ENCODE data around the gene LRSAM1.
"Not testable (repeated sequence)": the region's sequence is repeated elsewhere in the genome, so short reads cannot be mapped to it uniquely, and the experiment has no call there.

Gene LRSAM1

GRCh38 chr9:127457191-127457878 is 6.0 kb downstream of the LRSAM1 start:
- DNase-seq (ENCODE audit: low spot score in 2 of 2): no peak
- in situ Hi-C loops (cut with MboI; ENCODE audit: low sequenced_read_pairs): no loop called here
- no peak overlapping the region for H3K4me3 ChIP-seq
- no peaks in the 10 kb centered on the region for H3K9me3 ChIP-seq
- H3K4me1 ChIP-seq: peaks cover 3% of the 10 kb centered on the region; the same call in 1 of the 2 replicates
- H3K36me3 ChIP-seq (replicated peaks): peaks cover 36% of the 10 kb centered on the region
- H3K27me3 ChIP-seq (ENCODE audit: low read depth): no peaks in the 10 kb centered on the region

- DNase-seq (ENCODE audit: low spot score in 2 of 2): no peak
- Histone ChIP-seq H3K4me1 (no peaks in the 10 kb centered on the region), H3K4me3 (no peak overlapping the region), H3K36me3 (replicated peaks) (peaks cover 45% of the 10 kb centered on the region), H3K9me3 (no peaks in the 10 kb centered on the region), H3K27me3 (ENCODE audit: low read depth) (no peaks in the 10 kb centered on the region)
- in situ Hi-C loops (cut with MboI; ENCODE audit: low sequenced_read_pairs): no loop called here
Measured at GRCh38 chr9:127458921-127459320, 7.6 kb downstream of the LRSAM1 start.

- H3K9me3 ChIP-seq: no peaks in the 10 kb centered on the region
- no peaks in the 10 kb centered on the region for H3K27me3 ChIP-seq (ENCODE audit: low read depth)
- in situ Hi-C loops (cut with MboI; ENCODE audit: low sequenced_read_pairs): no loop called here
- no peak for DNase-seq (ENCODE audit: low spot score in 2 of 2)
- peaks cover 31% of the 10 kb centered on the region for H3K36me3 ChIP-seq (replicated peaks)
- H3K4me1 ChIP-seq: no peaks in the 10 kb centered on the region
- no peak overlapping the region for H3K4me3 ChIP-seq
Measured at GRCh38 chr9:127463382-127463781, 12.1 kb downstream of the LRSAM1 start.

GRCh38 chr9:127463911-127464310 is 12.6 kb downstream of the LRSAM1 start:
- Histone ChIP-seq H3K36me3 (replicated peaks) (peaks cover 31% of the 10 kb centered on the region), H3K9me3 (no peaks in the 10 kb centered on the region), H3K4me3 (no peak overlapping the region), H3K27me3 (ENCODE audit: low read depth) (no peaks in the 10 kb centered on the region), H3K4me1 (no peaks in the 10 kb centered on the region)
- DNase-seq (ENCODE audit: low spot score in 2 of 2): no peak
- in situ Hi-C loops (cut with MboI; ENCODE audit: low sequenced_read_pairs): no loop called here

GRCh38 chr9:127466407-127466917 is 15.2 kb downstream of the LRSAM1 start:
- DNase-seq (ENCODE audit: low spot score in 2 of 2); H3K4me1 ChIP-seq; H3K4me3 ChIP-seq; H3K9me3 ChIP-seq; in situ Hi-C loops (cut with MboI; ENCODE audit: low sequenced_read_pairs); H3K27me3 ChIP-seq (ENCODE audit: low read depth): not testable (repeated sequence)
- H3K36me3 ChIP-seq (replicated peaks): peaks cover 15% of the 10 kb centered on the region

- in situ Hi-C loops (cut with MboI; ENCODE audit: low sequenced_read_pairs): no loop called here
- no peaks in the 10 kb centered on the region for H3K27me3 ChIP-seq (ENCODE audit: low read depth)
- no peaks in the 10 kb centered on the region; the same call in 1 of the 2 replicates for H3K9me3 ChIP-seq
- H3K4me1 ChIP-seq: peaks cover 9% of the 10 kb centered on the region
- DNase-seq (ENCODE audit: low spot score in 2 of 2): no peak
- H3K36me3 ChIP-seq (replicated peaks): peaks cover 6% of the 10 kb centered on the region
- no peak overlapping the region for H3K4me3 ChIP-seq
Measured at GRCh38 chr9:127467621-127468020, 16.3 kb downstream of the LRSAM1 start.

- no peak for DNase-seq (ENCODE audit: low spot score in 2 of 2)
- in situ Hi-C loops (cut with MboI; ENCODE audit: low sequenced_read_pairs): no loop called here
- no peaks in the 10 kb centered on the region for H3K27me3 ChIP-seq (ENCODE audit: low read depth)
- H3K36me3 ChIP-seq (replicated peaks): no peaks in the 10 kb centered on the region; the same call in none of the 2 replicates
- no peak overlapping the region for H3K4me3 ChIP-seq
- H3K4me1 ChIP-seq: peaks cover 9% of the 10 kb centered on the region
- H3K9me3 ChIP-seq: no peaks in the 10 kb centered on the region; the same call in 1 of the 2 replicates
Measured at GRCh38 chr9:127470662-127471061, 19.4 kb downstream of the LRSAM1 start.

- Histone ChIP-seq H3K36me3 (replicated peaks) (peaks cover 3% of the 10 kb centered on the region), H3K4me3 (no peak overlapping the region), H3K9me3 (no peaks in the 10 kb centered on the region; the same call in 1 of the 2 replicates), H3K4me1 (peaks cover 9% of the 10 kb centered on the region), H3K27me3 (ENCODE audit: low read depth) (no peaks in the 10 kb centered on the region)
- in situ Hi-C loops (cut with MboI; ENCODE audit: low sequenced_read_pairs): no loop called here
- DNase-seq (ENCODE audit: low spot score in 2 of 2): no peak
Measured at GRCh38 chr9:127473501-127473900, 22.2 kb downstream of the LRSAM1 start.

DNA sequence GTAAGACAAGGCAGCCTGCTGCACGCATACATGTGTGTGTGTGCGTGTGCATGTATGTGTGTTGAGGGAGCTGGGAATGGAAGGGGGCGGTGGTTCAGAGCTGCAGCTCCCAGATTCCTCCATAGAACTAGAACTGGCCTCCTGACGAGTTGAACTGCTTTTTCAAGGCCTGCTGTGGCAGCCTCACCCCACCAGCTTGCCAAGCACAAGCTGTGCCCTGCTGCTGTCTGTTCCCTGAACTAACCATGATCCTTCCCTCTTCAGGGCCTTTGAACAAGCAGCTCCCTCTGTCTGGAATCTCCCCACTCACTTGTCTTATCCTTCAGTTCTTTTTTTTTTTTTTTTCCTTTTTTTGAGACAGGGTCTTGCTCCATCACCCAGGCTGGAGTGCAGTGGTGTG is 22.6 kb downstream of the LRSAM1 start:
- H3K27me3 ChIP-seq (ENCODE audit: low read depth): no peaks in the 10 kb centered on the region
- peaks cover 9% of the 10 kb centered on the region for H3K4me1 ChIP-seq
- H3K36me3 ChIP-seq (replicated peaks): peaks cover 6% of the 10 kb centered on the region
- H3K4me3 ChIP-seq: no peak overlapping the region
- DNase-seq (ENCODE audit: low spot score in 2 of 2): no peak
- H3K9me3 ChIP-seq: no peaks in the 10 kb centered on the region; the same call in 1 of the 2 replicates
- in situ Hi-C loops (cut with MboI; ENCODE audit: low sequenced_read_pairs): no loop called here

DNA sequence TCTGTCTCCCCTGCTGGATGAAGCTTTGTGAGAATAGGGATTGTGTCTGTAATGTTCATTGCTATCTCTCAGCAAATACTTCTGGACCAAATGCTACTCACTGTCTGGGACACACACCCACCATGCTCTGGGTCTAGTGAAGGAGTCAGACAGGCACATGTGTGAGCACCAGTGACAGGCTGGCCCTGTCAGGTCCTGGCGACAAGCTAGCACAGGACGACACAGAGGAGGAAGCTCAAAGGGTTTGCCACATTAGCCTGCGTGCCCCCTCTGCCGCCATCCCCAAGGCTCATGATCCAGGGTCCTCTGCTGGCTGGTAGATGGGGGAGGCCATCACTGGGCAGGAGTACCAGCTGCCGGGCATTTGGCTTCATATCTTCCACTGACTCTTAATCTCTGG is 23.3 kb downstream of the LRSAM1 start:
- no peaks in the 10 kb centered on the region for H3K27me3 ChIP-seq (ENCODE audit: low read depth)
- no peak for DNase-seq (ENCODE audit: low spot score in 2 of 2)
- no peaks in the 10 kb centered on the region; the same call in 1 of the 2 replicates for H3K9me3 ChIP-seq
- H3K36me3 ChIP-seq (replicated peaks): peaks cover 11% of the 10 kb centered on the region
- in situ Hi-C loops (cut with MboI; ENCODE audit: low sequenced_read_pairs): no loop called here
- no peak overlapping the region for H3K4me3 ChIP-seq
- H3K4me1 ChIP-seq: peaks cover 9% of the 10 kb centered on the region

DNA sequence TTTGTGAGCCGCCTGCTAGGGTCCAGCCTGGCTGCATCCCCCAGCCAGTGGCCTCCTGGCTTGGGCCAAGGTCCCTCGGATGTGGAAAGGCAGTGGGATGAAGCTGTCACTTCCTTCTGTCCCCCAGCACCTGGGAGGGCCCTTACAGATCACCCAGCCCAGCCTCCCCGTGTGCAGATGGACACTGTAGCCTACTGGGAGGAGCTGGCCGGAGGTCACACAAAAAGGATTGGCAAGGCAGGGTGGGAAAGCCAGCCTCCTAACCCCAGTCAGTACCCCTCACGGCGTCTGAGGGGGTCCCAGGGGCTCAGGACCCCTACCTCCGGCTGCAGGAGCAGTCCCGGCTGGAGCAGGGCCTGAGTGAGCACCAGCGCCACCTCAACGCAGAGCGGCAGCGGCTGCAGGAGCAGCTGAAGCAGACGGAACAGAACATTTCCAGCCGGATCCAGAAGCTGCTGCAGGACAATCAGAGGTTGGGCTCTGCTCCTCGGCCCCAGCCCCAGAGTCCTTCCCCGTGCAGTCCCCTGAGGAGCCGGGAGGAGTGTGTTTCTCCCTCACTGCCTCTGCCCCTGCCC is 28.3 kb downstream of the LRSAM1 start:
- Histone ChIP-seq H3K27me3 (ENCODE audit: low read depth) (no peaks in the 10 kb centered on the region), H3K4me1 (no peaks in the 10 kb centered on the region), H3K36me3 (replicated peaks) (peaks cover 23% of the 10 kb centered on the region), H3K9me3 (no peaks in the 10 kb centered on the region), H3K4me3 (no peak overlapping the region)
- in situ Hi-C loops (cut with MboI; ENCODE audit: low sequenced_read_pairs): no loop called here
- no peak for DNase-seq (ENCODE audit: low spot score in 2 of 2)

DNA sequence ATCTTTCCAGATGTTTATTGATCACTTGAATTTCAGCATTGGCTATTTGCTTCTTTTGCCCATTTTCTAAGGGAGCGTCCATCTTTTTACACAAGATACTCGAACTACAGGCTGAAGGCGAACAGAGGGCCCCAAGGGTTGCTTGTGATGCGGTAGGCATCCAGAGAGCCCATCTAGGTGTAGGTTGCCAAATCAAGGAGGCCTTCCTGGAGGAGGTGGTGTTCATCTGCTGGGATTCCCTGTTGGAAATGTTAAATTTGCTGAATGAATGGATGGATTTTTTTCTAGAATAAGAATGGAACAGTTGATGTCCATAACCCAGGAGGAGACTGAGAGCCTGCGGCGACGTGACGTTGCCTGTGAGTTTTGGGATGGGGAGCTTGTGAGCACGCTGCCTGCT is 31.4 kb downstream of the LRSAM1 start:
- no peaks in the 10 kb centered on the region for H3K27me3 ChIP-seq (ENCODE audit: low read depth)
- no peaks in the 10 kb centered on the region for H3K9me3 ChIP-seq
- no peak overlapping the region for H3K4me3 ChIP-seq
- no peaks in the 10 kb centered on the region for H3K4me1 ChIP-seq
- H3K36me3 ChIP-seq (replicated peaks): peaks cover 30% of the 10 kb centered on the region
- in situ Hi-C loops (cut with MboI; ENCODE audit: low sequenced_read_pairs): no loop called here
- no peak for DNase-seq (ENCODE audit: low spot score in 2 of 2)

DNA sequence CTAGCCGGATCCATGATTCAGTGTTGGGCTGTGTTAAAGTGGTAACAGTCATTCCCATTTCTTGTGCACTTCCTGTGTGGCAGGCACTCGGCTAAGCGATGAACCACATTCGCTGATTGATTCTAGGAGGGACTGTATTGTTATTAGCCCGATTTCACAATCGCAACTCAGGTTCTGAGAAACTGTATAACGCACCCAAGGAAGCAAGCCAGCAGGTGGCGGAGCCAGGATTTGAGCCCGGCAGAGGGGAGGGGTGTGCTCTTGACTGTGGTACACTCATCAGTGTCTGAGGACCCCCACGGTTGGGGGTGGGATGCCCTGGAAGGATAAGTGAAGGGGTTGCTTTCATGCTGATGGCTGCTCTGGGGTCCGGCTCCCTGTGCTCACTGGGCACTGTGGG is 34.7 kb downstream of the LRSAM1 start:
- peaks cover 14% of the 10 kb centered on the region for H3K36me3 ChIP-seq (replicated peaks)
- in situ Hi-C loops (cut with MboI; ENCODE audit: low sequenced_read_pairs): no loop called here
- DNase-seq (ENCODE audit: low spot score in 2 of 2): no peak

GRCh38 chr9:127488946-127489345 is 37.6 kb downstream of the LRSAM1 start:
- peaks cover 20% of the 10 kb centered on the region for H3K36me3 ChIP-seq (replicated peaks)

More for the DNA sequence above, 34.7 kb downstream of the LRSAM1 start:
- H3K4me3 ChIP-seq: no peak overlapping the region
- no peaks in the 10 kb centered on the region for H3K4me1 ChIP-seq
- no peaks in the 10 kb centered on the region for H3K27me3 ChIP-seq (ENCODE audit: low read depth)
- no peaks in the 10 kb centered on the region for H3K9me3 ChIP-seq

More at GRCh38 chr9:127488946-127489345, 37.6 kb downstream of the LRSAM1 start:
- Histone ChIP-seq H3K27me3 (ENCODE audit: low read depth) (no peaks in the 10 kb centered on the region), H3K4me1 (no peaks in the 10 kb centered on the region), H3K4me3 (no peak overlapping the region), H3K9me3 (no peaks in the 10 kb centered on the region)
- no peak for DNase-seq (ENCODE audit: low spot score in 2 of 2)
- in situ Hi-C loops (cut with MboI; ENCODE audit: low sequenced_read_pairs): no loop called here
